ENCODE data around the gene NOMO2.
"Not testable (repeated sequence)": the region's sequence is repeated elsewhere in the genome, so short reads cannot be mapped to it uniquely, and the experiment has no call there.

GRCh38 chr16:18595796-18596195, 33.9 kb upstream of the NOMO2 start:
- TF ChIP-seq, protein P1, sequence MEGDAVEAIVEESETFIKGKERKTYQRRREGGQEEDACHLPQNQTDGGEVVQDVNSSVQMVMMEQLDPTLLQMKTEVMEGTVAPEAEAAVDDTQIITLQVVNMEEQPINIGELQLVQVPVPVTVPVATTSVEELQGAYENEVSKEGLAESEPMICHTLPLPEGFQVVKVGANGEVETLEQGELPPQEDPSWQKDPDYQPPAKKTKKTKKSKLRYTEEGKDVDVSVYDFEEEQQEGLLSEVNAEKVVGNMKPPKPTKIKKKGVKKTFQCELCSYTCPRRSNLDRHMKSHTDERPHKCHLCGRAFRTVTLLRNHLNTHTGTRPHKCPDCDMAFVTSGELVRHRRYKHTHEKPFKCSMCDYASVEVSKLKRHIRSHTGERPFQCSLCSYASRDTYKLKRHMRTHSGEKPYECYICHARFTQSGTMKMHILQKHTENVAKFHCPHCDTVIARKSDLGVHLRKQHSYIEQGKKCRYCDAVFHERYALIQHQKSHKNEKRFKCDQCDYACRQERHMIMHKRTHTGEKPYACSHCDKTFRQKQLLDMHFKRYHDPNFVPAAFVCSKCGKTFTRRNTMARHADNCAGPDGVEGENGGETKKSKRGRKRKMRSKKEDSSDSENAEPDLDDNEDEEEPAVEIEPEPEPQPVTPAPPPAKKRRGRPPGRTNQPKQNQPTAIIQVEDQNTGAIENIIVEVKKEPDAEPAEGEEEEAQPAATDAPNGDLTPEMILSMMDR (IDR thresholded peaks at IDR 0.05; ENCODE audit: low read depth, low read length, missing input control): not testable (repeated sequence)
- TF ChIP-seq FOXA1 (IDR thresholded peaks at IDR 0.05); TAF1 (conservative IDR thresholded peaks at IDR 0.05); EGR1 (IDR thresholded peaks at IDR 0.05; ENCODE audit: low read depth in 2 of 2); SP1 (IDR thresholded peaks at IDR 0.05); ATF3 (IDR thresholded peaks at IDR 0.05); RXRA (IDR thresholded peaks at IDR 0.05); RAD21 (IDR thresholded peaks at IDR 0.05); JUND (IDR thresholded peaks at IDR 0.05); GABPA (IDR thresholded peaks at IDR 0.05 in 1 of 2, conservative IDR thresholded peaks at IDR 0.05 in 1 of 2): not testable (repeated sequence)
- TF ChIP-seq, protein P2, sequence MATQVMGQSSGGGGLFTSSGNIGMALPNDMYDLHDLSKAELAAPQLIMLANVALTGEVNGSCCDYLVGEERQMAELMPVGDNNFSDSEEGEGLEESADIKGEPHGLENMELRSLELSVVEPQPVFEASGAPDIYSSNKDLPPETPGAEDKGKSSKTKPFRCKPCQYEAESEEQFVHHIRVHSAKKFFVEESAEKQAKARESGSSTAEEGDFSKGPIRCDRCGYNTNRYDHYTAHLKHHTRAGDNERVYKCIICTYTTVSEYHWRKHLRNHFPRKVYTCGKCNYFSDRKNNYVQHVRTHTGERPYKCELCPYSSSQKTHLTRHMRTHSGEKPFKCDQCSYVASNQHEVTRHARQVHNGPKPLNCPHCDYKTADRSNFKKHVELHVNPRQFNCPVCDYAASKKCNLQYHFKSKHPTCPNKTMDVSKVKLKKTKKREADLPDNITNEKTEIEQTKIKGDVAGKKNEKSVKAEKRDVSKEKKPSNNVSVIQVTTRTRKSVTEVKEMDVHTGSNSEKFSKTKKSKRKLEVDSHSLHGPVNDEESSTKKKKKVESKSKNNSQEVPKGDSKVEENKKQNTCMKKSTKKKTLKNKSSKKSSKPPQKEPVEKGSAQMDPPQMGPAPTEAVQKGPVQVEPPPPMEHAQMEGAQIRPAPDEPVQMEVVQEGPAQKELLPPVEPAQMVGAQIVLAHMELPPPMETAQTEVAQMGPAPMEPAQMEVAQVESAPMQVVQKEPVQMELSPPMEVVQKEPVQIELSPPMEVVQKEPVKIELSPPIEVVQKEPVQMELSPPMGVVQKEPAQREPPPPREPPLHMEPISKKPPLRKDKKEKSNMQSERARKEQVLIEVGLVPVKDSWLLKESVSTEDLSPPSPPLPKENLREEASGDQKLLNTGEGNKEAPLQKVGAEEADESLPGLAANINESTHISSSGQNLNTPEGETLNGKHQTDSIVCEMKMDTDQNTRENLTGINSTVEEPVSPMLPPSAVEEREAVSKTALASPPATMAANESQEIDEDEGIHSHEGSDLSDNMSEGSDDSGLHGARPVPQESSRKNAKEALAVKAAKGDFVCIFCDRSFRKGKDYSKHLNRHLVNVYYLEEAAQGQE (IDR thresholded peaks at IDR 0.05): not testable (repeated sequence)
- TF ChIP-seq, protein P3, sequence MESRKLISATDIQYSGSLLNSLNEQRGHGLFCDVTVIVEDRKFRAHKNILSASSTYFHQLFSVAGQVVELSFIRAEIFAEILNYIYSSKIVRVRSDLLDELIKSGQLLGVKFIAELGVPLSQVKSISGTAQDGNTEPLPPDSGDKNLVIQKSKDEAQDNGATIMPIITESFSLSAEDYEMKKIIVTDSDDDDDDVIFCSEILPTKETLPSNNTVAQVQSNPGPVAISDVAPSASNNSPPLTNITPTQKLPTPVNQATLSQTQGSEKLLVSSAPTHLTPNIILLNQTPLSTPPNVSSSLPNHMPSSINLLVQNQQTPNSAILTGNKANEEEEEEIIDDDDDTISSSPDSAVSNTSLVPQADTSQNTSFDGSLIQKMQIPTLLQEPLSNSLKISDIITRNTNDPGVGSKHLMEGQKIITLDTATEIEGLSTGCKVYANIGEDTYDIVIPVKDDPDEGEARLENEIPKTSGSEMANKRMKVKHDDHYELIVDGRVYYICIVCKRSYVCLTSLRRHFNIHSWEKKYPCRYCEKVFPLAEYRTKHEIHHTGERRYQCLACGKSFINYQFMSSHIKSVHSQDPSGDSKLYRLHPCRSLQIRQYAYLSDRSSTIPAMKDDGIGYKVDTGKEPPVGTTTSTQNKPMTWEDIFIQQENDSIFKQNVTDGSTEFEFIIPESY (IDR thresholded peaks at IDR 0.05): not testable (repeated sequence)
- TF ChIP-seq, protein P4, sequence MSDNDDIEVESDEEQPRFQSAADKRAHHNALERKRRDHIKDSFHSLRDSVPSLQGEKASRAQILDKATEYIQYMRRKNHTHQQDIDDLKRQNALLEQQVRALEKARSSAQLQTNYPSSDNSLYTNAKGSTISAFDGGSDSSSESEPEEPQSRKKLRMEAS (IDR thresholded peaks at IDR 0.05): not testable (repeated sequence)

Data from liver (tissue), 3 donors.